ENCODE measurements around the gene AGFG2.
A peak's percentile ranks its signal among the peaks of the same experiment; 100 is the strongest.
"Not testable (repeated sequence)": the region's sequence is repeated elsewhere in the genome, so short reads cannot be mapped to it uniquely, and the experiment has no call there.

The AGFG2 gene

GRCh38 chr7:100538654-100539435 is at the start of gene AGFG2:
Gene AGFG2 (plus strand): TSS chr7:100539203. CDS start chr7:100539347, 144 bp downstream.
- peak; percentile 100 for DNase-seq (ENCODE audit: low read depth)

GRCh38 chr7:100489824-100490223 is 49.2 kb upstream of the AGFG2 start:
- no peak for DNase-seq (ENCODE audit: low read depth)

GRCh38 chr7:100490483-100491191 is 48.4 kb upstream of the AGFG2 start:
- DNase-seq (ENCODE audit: low read depth) = no peak

- DNase-seq (ENCODE audit: low read depth) = no peak
Observed at GRCh38 chr7:100491192-100491578, 47.8 kb upstream of the AGFG2 start.

- no peak for DNase-seq (ENCODE audit: low read depth)
Observed at GRCh38 chr7:100492738-100493475, 46.1 kb upstream of the AGFG2 start.

- DNase-seq (ENCODE audit: low read depth) = no peak
Observed at GRCh38 chr7:100493476-100494264, 45.3 kb upstream of the AGFG2 start.

GRCh38 chr7:100496509-100496908 is 42.5 kb upstream of the AGFG2 start:
- no peak for DNase-seq (ENCODE audit: low read depth)

GRCh38 chr7:100500743-100501142 is 38.3 kb upstream of the AGFG2 start:
- not testable (repeated sequence) for DNase-seq (ENCODE audit: low read depth)

GRCh38 chr7:100504031-100504430 is 35.0 kb upstream of the AGFG2 start:
- not testable (repeated sequence) for DNase-seq (ENCODE audit: low read depth)

GRCh38 chr7:100504887-100505611 is 34.0 kb upstream of the AGFG2 start:
- DNase-seq (ENCODE audit: low read depth) = no peak

GRCh38 chr7:100506356-100506923 is 32.6 kb upstream of the AGFG2 start:
- DNase-seq (ENCODE audit: low read depth) = no peak

- DNase-seq (ENCODE audit: low read depth) = no peak
Observed at GRCh38 chr7:100509231-100509630, 29.8 kb upstream of the AGFG2 start.

GRCh38 chr7:100510437-100511239 is 28.4 kb upstream of the AGFG2 start:
- no peak for DNase-seq (ENCODE audit: low read depth)

- no peak for DNase-seq (ENCODE audit: low read depth)
Observed at GRCh38 chr7:100513212-100513810, 25.7 kb upstream of the AGFG2 start.

- DNase-seq (ENCODE audit: low read depth) = no peak
Observed at GRCh38 chr7:100515072-100515532, 23.9 kb upstream of the AGFG2 start.

GRCh38 chr7:100516135-100516812 is 22.7 kb upstream of the AGFG2 start:
- peak; percentile 27 for DNase-seq (ENCODE audit: low read depth)

GRCh38 chr7:100517305-100517704 is 21.7 kb upstream of the AGFG2 start:
- DNase-seq (ENCODE audit: low read depth) = no peak

GRCh38 chr7:100519580-100519979 is 19.4 kb upstream of the AGFG2 start:
- no peak for DNase-seq (ENCODE audit: low read depth)

- no peak for DNase-seq (ENCODE audit: low read depth)
Observed at GRCh38 chr7:100520138-100520537, 18.9 kb upstream of the AGFG2 start.
